Fibroblast of the aortic adventitia (primary cell): ENCODE data around the gene RGR. TPM values are rescaled to one million over a fixed set of nuclear protein-coding genes. Genes with fewer than 3 reads are reported as not detected.
A peak's percentile ranks its signal among the peaks of the same experiment; 100 is the strongest.

Experiments used
- DNase-seq: peaks from one replicate; pipeline ENCODE4 v3.0.0-alpha.2; 2010; ENCODE audit warnings: low read depth
- H3K4me3 ChIP-seq: 2 replicates; pipeline ENCODE4 v1.5.1; 2011; ENCODE audit warnings: low read depth, mild to moderate bottlenecking, control low read depth, low read length, moderate library complexity
- CTCF ChIP-seq: IDR thresholded peaks from 2 replicates; pipeline ENCODE4 v1.5.1; 2011; ENCODE audit warnings: mild to moderate bottlenecking, low read length, control low read depth, inconsistent platforms; ENCODE audit not compliant: insufficient read depth
- total RNA-seq: library from RNA; depleted of rRNA; stranded (reverse); fragments of >200 nt; gene quantifications from 2 replicates; pipeline ENCODE4 v1.2.3, GENCODE V29; 2012; ENCODE audit warnings: low replicate concordance

Gene RGR
- total RNA-seq, 1 donor, result not detected

DNA sequence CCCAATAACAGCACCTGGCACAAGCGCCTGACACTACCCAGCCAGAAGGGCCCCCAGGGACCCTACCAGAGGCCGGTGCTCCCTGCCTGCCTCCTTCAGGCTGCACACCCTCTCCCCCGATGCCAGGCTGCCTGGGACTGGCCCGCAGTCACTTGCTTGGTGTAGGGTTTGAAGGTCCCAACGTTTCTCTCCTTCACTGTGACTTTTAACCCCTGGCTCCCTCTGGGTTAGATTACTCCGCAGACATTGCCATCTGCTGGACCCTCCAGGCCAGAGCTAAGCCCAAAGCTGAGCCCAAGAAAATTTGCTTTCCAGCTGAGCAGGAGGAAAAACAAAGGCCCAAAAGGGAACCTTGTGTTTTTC, 43.6 kb upstream of the RGR start:
- no peak for TF ChIP-seq CTCF
- no peak for DNase-seq
- no peak overlapping the region for H3K4me3 ChIP-seq

DNA sequence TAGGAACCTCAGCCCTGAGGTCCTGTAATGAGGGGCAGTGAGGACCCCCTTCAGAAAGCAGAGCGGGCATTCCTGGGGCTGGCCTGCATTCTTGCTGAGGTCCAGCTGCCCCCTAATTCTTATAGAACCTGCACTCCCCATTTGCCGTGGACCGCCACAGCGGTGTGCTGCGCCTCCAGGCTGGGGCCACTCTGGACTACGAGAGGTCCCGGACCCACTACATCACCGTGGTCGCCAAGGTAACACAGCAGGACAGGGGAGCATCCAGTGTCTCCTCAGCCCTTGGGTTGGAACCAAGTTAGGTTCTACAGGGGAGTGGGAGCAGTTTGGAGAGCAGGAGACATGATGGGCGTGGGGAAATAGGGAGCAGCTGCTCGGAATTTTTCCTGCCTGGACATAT, 43.2 kb upstream of the RGR start:
- no peak for TF ChIP-seq CTCF
- no peak for DNase-seq
- H3K4me3 ChIP-seq, result no peak overlapping the region

DNA sequence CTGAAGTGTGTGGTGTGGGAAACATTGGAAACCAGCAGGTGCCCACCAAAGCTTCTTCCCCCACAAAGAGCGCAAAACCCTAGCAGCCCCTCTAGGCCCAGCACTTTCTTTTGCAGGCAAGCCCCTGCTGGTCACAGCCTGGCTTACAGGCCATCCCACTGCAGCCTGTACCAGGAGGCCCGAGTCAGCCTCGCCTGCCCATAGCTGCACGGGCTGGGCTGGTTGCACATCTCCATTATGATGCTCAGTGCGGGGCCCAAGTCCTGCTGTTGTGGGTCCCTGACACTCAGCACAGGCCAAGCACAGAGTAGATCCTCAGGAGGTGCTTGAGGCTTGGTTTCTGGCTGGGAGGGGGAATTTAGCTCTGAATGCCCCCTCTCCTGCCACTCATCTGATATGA, 42.5 kb upstream of the RGR start:
- TF ChIP-seq CTCF, result no peak
- DNase-seq, result no peak
- no peak overlapping the region for H3K4me3 ChIP-seq

DNA sequence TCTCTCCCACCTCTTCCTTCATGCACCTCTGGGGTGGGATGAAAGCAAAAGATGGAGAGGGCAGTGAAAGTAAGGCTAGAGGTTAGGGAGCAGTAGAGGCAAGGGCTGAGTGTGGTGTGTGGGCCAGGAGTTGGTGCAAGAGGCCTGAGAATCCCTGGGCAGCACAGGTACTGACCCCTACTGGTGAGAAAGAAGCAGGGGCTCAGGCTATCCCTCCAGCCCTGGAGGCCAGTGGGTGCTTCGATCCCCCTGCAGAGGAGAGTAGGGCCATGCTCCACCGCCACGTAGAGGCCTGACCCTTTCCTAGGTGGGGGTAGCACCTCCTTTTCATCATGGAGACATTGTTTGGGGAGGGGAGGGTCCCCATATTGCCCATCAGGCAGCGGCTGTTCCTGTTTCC, 40.7 kb upstream of the RGR start:
- TF ChIP-seq CTCF, result peak; percentile 20
- no peak for DNase-seq
- H3K4me3 ChIP-seq, result no peak overlapping the region

- no peak for TF ChIP-seq CTCF
Observed at GRCh38 chr10:84204610-84205009, 40.2 kb upstream of the RGR start.

GRCh38 chr10:84205049-84205852, 39.6 kb upstream of the RGR start:
- peak; percentile 79 for TF ChIP-seq CTCF
- no peak overlapping the region for H3K4me3 ChIP-seq
- peak; percentile 25 for DNase-seq

More at GRCh38 chr10:84204610-84205009, 40.2 kb upstream of the RGR start:
- no peak for DNase-seq
- H3K4me3 ChIP-seq, result no peak overlapping the region
